WERI-Rb-1 (cell line): ENCODE measurements around the gene TBCK.

Experiments used
- DNase-seq: peaks from one replicate; pipeline ENCODE4 v3.0.0-alpha.2; 2020
- H3K27ac ChIP-seq: fragments of 250-450 bp; sonication (Bioruptor Pico); 2 replicates; pipeline ENCODE4 v1.5.1; 2020; ENCODE audit warnings: mild to moderate bottlenecking, moderate library complexity
- H3K27me3 ChIP-seq: fragments of 250-450 bp; sonication (Bioruptor Pico); 2 replicates; pipeline ENCODE4 v1.5.1; 2021; ENCODE audit warnings: mild to moderate bottlenecking, low read depth, moderate library complexity; ENCODE audit not compliant: insufficient read depth, severe bottlenecking
- H3K36me3 ChIP-seq: fragments of 250-450 bp; sonication (Bioruptor Pico); 2 replicates; pipeline ENCODE4 v1.5.1; 2020; ENCODE audit warnings: mild to moderate bottlenecking, moderate library complexity
- H3K4me3 ChIP-seq: 2 replicates; pipeline ENCODE4 v1.5.1; 2011; ENCODE audit warnings: low read depth, mild to moderate bottlenecking, control low read depth, low read length
- H3K9me3 ChIP-seq: fragments of 250-450 bp; sonication (Bioruptor Pico); 2 replicates; pipeline ENCODE4 v1.5.1; 2021; ENCODE audit warnings: mild to moderate bottlenecking, moderate library complexity; ENCODE audit not compliant: severe bottlenecking
- TF ChIP-seq, protein P1 (sequence below): IDR thresholded peaks from 2 replicates; pipeline ENCODE4 v1.5.1; 2011; ENCODE audit warnings: low read depth, mild to moderate bottlenecking, control low read depth, inconsistent platforms, low read length

Gene TBCK

DNA sequence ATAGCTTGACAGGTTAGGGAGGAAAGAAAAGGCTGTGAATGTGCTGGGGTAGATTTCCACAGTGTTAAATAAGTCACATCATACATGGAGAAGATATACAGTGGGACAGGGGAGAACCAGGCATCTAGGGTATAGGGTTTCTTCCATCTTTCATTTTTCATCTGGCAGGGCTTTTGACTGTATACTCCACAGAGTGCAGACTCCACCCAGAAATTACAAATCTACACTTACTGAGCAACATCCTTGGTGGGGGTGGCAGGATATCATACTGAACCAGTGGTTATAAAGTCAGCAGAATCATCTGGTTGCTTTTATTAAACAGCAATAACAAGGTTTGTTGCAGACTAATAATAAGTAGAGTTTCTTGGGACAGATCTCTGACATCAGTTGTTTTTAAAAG is 266.5 kb downstream of the TBCK start:
- H3K9me3 ChIP-seq: no peaks in the 10 kb centered on the region
- no peak overlapping the region for H3K4me3 ChIP-seq
- H3K36me3 ChIP-seq: no peaks in the 10 kb centered on the region
- TF ChIP-seq, protein P1, sequence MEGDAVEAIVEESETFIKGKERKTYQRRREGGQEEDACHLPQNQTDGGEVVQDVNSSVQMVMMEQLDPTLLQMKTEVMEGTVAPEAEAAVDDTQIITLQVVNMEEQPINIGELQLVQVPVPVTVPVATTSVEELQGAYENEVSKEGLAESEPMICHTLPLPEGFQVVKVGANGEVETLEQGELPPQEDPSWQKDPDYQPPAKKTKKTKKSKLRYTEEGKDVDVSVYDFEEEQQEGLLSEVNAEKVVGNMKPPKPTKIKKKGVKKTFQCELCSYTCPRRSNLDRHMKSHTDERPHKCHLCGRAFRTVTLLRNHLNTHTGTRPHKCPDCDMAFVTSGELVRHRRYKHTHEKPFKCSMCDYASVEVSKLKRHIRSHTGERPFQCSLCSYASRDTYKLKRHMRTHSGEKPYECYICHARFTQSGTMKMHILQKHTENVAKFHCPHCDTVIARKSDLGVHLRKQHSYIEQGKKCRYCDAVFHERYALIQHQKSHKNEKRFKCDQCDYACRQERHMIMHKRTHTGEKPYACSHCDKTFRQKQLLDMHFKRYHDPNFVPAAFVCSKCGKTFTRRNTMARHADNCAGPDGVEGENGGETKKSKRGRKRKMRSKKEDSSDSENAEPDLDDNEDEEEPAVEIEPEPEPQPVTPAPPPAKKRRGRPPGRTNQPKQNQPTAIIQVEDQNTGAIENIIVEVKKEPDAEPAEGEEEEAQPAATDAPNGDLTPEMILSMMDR: no peak
- no peak for DNase-seq
- H3K27ac ChIP-seq: no peak overlapping the region
- H3K27me3 ChIP-seq: no peaks in the 10 kb centered on the region

DNA sequence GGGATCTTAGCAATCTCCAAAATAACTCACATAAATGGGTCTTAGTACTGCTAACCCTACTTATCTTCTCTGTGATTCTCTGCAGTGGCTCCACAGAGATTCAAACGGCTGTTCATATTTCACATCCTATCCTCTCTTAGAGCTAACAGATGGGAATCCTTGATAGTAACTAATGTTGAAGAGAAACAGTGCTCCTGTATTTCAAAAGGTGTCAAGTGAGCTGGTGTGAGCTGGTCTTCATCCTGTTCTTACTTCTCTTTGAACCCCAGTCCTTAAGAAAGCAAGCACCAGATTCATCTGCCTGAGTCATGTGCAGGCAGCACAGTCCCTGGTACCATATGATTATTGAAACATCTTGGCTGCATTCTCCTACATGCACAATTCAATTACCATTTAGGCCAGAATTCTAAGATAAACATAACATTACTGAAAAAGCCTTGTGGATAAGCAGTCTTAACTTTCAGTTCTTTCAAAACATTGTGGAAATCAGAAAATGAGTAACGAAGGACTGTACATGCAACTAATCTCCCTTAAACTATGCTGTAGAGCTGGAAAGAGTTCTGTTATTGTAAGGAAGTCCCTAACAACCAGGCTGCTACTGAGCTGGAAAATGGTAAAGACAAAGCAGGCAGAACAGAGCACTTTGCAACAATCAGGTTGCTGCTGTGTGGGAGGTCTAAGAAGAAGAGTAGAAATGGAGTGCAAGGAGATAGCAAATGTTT is 267.6 kb downstream of the TBCK start:
- Histone ChIP-seq H3K4me3 (no peak overlapping the region), H3K36me3 (no peaks in the 10 kb centered on the region), H3K27ac (no peak overlapping the region), H3K9me3 (no peaks in the 10 kb centered on the region), H3K27me3 (no peaks in the 10 kb centered on the region)
- TF ChIP-seq, protein P1: no peak
- no peak for DNase-seq

DNA sequence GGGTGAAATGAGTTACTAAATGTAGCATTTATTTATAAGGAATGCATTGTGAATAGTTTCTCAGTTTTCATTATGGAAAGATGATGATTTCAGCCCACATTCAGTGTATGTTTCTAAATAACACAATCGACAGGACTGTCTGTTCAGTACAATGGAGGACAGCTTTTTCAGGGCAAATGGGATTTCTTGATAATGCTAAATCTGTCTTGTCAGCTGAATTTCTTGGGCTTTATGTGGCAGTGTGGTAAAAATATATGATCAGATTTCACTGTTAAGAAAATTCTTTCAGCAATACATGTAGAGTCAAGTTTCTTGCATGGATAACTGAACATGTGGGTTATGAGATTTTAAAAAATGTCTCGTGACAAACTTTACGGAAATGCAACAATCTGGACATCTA is 269.9 kb downstream of the TBCK start:
- Histone ChIP-seq H3K27ac (no peak overlapping the region), H3K4me3 (no peak overlapping the region), H3K9me3 (no peaks in the 10 kb centered on the region), H3K36me3 (no peaks in the 10 kb centered on the region), H3K27me3 (no peaks in the 10 kb centered on the region)
- DNase-seq: no peak
- TF ChIP-seq, protein P1: no peak

DNA sequence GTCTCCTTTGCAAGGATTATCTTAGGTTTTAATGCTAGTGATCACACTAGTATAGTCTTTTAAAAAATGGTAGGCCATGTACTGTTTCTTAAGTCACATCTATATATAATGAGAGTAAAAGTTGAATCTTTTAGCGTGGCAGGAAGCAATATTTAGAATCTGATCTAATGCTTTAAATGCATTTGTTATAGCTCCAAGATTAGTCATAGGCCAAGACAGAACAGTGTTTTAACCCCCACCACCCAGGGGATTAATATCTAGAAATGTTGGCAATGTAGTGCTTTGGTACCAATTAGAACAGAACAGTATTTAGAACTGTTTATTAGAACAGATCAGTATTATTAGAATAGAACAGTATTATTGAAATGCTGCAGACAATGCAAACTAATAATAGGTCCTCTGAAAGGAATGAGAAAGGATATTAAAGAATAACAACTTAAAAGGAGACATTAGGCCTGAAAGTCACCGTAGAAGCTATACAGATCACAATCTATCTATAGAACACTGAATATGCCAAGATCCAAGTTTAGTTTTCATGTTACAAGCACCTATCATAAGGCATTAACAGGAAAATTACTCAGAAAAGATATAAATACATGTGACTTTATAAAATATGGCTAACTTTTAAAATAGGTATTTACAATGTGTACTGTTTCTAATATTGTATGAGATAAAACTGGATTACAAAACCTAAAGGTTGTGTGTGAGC is 274.6 kb downstream of the TBCK start:
- TF ChIP-seq, protein P1: no peak
- no peak for DNase-seq
- Histone ChIP-seq H3K36me3 (no peaks in the 10 kb centered on the region), H3K27ac (no peak overlapping the region), H3K27me3 (no peaks in the 10 kb centered on the region), H3K4me3 (no peak overlapping the region), H3K9me3 (no peaks in the 10 kb centered on the region)

DNA sequence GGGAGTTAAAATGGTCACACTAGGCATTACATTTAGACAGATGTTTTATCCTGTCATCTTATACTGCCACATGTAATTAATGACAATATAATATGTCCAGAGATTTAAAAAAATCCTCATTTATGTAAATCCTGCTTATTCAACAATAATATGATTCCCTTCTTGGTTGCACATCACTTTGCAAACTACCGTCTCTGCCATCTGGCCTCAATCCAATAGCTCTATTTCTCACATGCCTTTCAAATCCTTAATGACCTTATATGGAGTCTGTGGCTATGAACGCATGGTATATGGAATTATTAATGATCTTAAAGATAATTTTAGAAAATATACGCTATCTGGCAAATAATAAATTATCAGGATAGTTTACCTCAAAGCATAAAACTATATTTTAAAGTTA is 276.2 kb downstream of the TBCK start:
- Histone ChIP-seq H3K27me3 (no peaks in the 10 kb centered on the region), H3K36me3 (no peaks in the 10 kb centered on the region), H3K9me3 (no peaks in the 10 kb centered on the region), H3K4me3 (no peak overlapping the region), H3K27ac (no peak overlapping the region)
- no peak for DNase-seq
- TF ChIP-seq, protein P1: no peak
